NCI-H526 treated with DMSO at 0.1 percent for 48 hours (cell line): ENCODE measurements around the gene ZNF789.
"Not testable (repeated sequence)": the region's sequence is repeated elsewhere in the genome, so short reads cannot be mapped to it uniquely, and the experiment has no call there.

ENCODE experiments used
- DNase-seq: peaks from one replicate; lab custom pipeline; 2025; lab: John Stamatoyannopoulos, UW

Gene ZNF789

DNA sequence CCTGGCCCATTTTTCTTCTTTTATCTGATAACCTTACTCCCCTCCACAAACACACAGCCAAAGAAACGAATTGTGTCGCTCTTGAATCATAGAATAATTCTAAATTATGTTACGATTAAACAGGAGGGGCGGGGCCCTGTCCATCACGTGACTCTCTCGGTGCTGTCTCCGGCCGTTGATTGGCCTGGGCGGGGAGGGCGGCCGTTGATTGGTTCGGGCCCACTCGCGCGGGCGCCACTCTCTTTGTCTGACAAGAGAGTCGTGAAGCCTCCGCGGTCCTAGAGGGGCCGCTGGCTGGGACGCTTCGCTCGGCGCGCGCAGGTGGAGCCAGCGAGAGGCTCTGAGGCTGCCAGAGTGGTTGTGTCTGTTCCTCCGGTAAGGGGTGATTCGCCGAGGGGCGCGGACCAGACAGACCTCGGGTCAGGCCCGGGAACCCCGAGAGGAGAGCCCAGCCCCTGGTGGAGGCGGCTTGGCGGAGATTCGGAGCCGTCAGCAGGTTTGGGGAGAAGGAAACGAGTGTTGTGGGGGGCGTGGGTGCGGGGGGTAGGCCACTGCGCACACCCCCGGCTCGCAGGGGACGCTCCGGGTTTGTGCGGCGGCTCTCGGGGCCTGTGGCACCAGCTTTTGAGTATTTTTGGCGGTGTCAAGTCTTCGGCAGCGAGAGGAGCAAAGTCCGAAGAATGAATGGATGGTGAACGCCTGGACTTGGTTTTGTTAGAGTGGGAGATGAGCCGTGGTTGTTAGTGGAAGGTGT, at the start of gene ZNF789:
ZNF789 (plus strand) TSS at position 330 of the 754 bp plus-strand sequence. CDS start 3,567 bp downstream, outside the sequence.
- peak; percentile 95 for DNase-seq

- no peak for DNase-seq
Observed at GRCh38 chr7:99424932-99425730, 47.6 kb upstream of the ZNF789 start.

DNA sequence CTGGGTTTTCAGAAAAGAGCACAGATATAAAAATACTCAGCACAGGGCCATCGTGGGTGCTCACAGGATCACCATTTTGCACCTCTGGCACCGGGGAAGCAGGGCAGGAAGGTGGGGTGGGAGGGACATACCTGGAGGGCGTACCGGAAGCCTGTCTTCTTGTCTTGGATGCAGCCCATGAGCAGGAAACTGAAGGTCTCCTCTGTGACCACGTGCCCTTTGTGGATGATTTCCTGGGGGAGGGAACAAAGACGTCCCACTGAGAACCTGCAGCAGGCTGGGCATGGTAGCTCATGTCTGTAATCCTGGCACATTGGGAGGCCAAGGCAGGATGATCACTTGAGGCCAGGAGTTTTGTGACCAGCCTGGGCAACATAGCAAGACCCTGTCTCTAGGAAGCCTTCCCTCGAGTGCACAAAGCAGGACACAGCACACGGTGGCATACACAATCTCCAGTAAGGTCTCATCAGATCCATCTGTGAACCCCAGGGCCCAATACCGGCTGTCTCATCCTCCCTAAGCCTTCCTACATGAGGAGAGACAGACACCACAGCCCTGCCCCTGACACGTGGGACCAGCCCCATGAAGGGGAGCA, 43.6 kb upstream of the ZNF789 start:
- no peak for DNase-seq

DNA sequence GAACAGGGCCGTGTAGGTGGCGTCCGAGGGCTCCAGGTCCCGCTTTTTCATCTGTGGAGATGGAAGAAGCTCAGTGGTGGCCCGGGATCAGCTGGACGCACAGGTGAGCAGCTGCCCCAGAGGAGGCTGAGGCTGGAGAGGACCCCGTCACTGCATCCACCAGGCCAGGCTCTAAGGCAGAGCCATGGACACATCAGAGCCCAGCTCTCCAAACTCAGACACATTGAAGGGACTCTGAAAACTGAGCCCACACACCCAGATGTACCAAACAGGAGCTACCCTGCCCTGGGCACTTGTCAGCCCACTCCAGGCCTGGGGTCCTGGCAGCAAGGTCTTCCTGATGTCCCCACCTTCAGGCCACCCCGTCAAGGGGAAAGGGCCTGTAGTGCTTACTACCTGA, 42.9 kb upstream of the ZNF789 start:
- DNase-seq: no peak

DNA sequence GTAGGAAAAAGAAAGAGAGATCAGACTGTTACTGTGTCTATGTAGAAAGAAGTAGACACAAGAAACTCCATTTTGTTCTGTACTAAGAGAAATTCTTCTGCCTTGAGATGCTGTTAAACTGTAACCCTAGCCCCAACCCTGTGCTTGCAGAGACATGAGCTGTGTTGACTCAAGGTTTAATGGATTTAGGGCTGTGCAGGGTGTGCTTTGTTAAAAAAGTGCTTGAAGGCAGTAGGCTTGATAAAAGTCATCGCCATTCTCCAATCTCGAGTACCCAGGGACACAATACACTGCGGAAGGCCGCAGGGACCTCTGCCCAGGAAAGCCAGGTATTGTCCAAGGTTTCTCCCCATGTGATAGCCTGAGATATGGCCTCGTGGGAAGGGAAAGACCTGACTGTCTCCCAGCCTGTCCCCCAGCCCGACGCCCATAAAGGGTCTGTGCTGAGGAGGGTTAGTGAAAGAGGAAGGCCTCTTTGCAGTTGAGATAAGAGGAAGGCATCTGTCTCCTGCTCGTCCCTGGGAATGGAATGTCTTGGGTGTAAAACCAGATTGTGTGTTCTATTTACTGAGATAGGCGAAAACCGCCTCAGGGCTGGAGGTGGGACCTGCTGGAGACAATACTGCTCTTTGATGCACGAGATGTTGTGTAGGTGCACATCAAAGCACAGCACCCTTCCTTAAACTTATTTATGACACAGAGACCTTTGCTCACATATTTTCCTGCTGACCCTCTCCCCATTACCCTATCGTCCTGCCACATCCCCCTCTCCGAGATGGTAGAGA, 40.7 kb upstream of the ZNF789 start:
- DNase-seq: not testable (repeated sequence)

- no peak for DNase-seq
Observed at GRCh38 chr7:99433158-99433557, 39.5 kb upstream of the ZNF789 start.

DNA sequence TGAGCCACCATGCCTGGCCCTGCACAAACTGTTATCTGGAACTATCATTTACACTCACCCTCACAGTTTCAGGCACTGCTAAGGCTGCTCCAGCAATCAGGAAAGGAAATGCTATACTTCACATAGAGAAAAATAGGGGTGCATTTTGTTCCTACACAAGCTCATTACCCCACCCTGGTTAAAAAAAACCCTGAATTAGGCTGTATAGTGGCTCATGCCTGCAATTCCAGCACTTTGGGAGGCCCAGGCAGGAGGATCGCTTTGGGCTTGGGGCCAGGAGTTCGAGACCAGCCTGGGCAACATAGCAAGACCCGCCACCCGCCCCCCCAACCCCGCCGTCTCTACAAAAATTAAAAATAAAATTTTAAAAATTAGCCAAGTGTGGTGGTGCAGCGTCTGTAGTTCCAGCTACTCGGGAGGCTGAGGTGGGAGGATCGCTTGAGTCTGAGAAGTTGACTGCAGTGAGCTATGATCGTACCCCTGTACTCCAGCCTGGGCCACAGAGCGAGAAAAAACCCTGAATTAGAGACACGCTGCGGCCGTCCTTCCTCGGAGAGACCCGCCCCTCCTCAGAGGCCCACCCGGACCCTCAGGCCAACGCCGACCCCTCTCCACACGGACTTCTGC, 34.6 kb upstream of the ZNF789 start:
- DNase-seq: no peak

DNA sequence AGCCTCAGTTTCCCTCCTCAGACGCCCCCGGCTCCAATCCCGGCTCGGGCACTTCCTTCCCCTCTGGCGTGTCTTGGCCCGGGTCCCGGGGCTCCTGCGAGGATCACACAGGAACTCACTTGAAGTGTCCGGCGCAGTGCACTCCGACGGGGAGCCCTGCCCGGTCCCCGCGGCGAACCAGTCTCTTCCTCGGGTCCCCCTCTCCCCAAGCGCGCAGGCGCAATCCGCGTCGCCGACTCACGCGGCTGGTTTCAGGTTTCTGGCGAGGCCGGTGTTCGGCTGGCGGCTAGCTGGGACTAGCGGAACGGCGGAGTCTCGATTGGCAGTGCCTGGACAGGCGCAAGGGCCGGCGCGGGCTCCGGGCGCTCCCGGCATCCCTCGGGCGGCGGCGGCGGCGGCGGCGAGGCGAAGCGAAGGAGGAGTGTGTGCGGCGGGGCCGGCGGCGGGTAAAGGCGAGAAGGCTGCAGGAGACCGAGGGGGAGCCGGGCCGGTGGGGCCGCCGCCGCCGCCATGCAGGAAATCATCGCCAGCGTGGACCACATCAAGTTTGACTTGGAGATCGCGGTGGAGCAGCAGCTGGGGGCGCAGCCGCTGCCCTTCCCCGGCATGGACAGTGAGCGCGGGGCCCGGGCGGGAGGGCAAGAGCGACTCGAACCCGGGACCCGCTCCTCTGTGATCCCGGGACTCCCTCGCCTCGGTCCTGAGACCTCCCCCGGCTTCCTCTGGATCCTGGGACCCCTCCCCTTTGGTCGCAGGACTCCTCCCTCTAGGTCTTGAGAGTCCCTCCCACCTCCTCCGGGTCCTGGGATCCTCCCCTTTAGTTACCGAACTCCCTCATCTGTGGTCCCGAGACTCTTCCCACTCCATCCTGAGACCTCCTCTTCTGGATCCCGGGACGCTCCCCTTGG, 33.9 kb upstream of the ZNF789 start, which contains the start of the genes CPSF4 and PTCD1:
CPSF4 (plus strand) TSS at position 371 of the 908 bp plus-strand sequence; CDS start at position 511, 140 bp downstream.
PTCD1 (minus strand) TSS at position 226 of the 908 bp plus-strand sequence. CDS start 3,556 bp downstream, outside the sequence.
- DNase-seq: peak; percentile 95

GRCh38 chr7:99440195-99440594, 32.5 kb upstream of the ZNF789 start:
- no peak for DNase-seq

DNA sequence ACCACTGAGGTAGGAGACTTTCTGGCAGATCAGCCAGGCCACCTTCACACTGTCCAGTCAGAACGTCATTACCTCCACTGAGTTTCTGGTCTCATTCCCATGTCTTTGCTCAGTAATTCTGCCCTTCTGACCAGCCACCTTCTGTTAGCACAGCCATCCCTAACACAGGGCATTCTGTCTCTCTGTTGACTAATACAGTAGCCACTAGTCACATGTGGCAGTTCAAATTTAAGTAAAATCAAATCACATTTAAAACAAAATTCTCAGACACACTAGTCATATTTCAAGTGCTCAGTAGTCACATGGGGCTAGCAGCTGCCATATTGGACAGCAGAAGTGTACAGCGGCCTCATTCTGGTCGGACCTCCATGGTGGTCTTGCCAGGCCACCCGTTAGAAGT, 26.6 kb upstream of the ZNF789 start:
- DNase-seq: no peak

- no peak for DNase-seq
Observed at GRCh38 chr7:99447943-99448342, 24.7 kb upstream of the ZNF789 start.

DNA sequence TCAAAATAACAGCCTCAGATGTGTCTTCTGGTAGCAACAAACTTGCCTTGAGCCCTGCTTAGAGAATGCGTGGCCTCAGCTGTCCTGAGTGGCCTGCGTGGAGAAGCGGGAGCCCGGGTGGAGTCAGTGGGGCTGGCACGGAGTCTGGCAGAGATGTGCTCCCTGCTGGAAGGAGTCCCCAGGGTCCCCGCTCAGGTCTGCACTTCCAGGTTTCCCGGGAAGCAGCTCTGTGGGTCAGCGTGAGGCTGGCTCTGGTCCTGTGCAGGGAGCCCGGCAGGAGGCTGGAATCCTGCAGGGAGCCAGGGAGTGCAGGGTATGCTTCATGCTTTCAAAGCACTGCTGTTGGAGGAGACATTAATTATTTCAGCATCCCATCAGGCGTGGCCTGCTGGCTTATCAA, 23.8 kb upstream of the ZNF789 start:
- no peak for DNase-seq

DNA sequence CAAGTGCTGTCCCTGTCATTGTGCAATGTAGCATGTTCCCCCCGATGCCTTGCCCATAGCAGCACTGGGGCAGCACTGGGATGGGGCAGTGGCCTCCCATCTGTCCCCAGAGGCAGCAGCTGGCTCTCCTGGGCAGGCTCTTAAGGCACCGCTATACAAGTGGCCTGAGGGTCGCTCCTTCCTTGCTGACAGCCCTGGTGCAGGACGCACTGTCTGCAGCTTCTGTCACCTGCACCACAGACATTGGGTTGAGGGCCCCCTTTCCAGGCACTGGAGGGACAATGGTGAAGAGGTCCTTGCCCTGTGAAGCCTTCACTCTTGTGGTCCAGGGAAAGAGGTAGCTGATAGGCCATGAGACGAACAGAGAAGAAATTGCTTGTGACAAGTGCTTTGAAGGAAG, 23.4 kb upstream of the ZNF789 start:
- DNase-seq: no peak

- no peak for DNase-seq
Observed at GRCh38 chr7:99451936-99452335, 20.8 kb upstream of the ZNF789 start.

GRCh38 chr7:99452541-99452940, 20.1 kb upstream of the ZNF789 start:
- no peak for DNase-seq

DNA sequence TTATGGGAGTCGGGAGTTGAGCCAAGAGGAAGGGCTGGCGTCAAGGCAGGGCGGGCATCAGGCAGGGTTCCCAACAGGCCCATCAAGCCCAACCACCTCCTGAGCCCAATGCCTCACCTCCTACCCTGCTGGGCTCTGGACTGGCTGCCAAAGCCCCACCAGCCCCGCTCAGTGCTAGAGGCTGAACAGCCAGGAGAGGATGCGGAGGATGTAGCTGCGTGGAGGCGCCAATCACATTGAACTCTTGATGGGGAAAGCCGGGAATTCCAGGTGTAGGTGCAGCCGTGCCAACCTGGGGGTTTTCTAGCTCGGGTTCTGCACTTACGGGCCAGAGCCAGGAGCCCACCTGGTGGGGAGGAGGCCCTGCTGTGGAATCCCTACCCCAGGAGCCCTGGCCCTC, 19.6 kb upstream of the ZNF789 start:
- DNase-seq: no peak

- DNase-seq: no peak
Observed at GRCh38 chr7:99455874-99456273, 16.8 kb upstream of the ZNF789 start.

- DNase-seq: no peak
Observed at GRCh38 chr7:99456288-99456687, 16.4 kb upstream of the ZNF789 start.

GRCh38 chr7:99457050-99457649, 15.5 kb upstream of the ZNF789 start:
- DNase-seq: no peak
